ENCODE measurements around the gene FAM228B.

DNA sequence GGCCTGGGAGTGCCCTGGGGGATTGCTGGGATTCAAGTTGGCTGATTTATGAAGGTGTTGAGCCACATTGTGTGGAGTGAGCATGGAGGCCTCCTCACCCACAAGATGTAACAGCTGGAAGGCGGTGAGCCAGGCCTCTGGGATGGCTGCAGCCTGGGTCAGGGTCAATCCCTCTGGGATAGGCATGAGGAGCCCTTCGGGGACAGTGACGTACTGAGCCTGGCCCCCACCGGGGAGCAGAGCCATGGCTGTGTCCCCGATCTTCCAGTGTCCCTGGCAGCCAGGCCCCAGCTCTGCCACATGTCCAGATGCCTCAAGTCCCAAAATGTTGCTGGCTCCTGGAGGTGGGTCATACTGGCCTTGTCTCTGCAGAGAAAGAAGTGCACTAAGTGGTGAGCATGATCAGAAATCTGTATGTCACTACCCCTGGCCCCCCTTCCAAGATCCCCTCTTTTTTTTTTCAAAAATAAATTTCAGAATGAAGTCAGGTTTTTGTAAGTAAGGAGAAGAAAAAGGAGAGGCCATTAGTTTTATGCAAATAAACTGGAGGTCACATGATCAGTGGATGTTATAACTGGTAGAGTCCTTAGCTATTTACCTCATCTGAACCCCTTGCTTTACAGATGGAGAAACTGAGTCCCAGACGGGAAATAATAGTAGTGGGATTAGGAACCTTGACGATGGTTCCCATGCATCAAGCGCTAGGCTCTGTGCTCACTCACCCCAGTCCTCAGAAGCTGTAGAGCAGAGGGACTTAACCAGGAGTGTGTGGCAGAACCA, 40.3 kb upstream of the FAM228B start:
- TF ChIP-seq, protein P1, sequence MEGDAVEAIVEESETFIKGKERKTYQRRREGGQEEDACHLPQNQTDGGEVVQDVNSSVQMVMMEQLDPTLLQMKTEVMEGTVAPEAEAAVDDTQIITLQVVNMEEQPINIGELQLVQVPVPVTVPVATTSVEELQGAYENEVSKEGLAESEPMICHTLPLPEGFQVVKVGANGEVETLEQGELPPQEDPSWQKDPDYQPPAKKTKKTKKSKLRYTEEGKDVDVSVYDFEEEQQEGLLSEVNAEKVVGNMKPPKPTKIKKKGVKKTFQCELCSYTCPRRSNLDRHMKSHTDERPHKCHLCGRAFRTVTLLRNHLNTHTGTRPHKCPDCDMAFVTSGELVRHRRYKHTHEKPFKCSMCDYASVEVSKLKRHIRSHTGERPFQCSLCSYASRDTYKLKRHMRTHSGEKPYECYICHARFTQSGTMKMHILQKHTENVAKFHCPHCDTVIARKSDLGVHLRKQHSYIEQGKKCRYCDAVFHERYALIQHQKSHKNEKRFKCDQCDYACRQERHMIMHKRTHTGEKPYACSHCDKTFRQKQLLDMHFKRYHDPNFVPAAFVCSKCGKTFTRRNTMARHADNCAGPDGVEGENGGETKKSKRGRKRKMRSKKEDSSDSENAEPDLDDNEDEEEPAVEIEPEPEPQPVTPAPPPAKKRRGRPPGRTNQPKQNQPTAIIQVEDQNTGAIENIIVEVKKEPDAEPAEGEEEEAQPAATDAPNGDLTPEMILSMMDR (IDR thresholded peaks at IDR 0.05): no peak
- TF ChIP-seq POLR2A (IDR thresholded peaks at IDR 0.05): no peak
- TF ChIP-seq POLR2AphosphoS5 (IDR thresholded peaks at IDR 0.05): no peak

Data from prostate gland (tissue), 2 donors.